Fibroblast of lung (primary cell): ENCODE measurements around the gene GRIN1. TPM values are rescaled to one million over a fixed set of nuclear protein-coding genes. Genes with fewer than 3 reads are reported as not detected.

ENCODE experiments used
- DNase-seq, 2 donors: peaks; one replicate each; pipeline versions ENCODE4 v3.0.0 to v3.0.0-alpha.2; 2010; ENCODE audit warnings: low read depth in 2 of 2
- H2AFZ ChIP-seq: 2 replicates; pipeline ENCODE4 v1.5.1; 2012; ENCODE audit warnings: low read length, control low read depth, inconsistent platforms
- H3K27ac ChIP-seq: 2 replicates; pipeline ENCODE4 v1.5.1; 2011; ENCODE audit warnings: low read length, control low read depth; ENCODE audit not compliant: insufficient read depth
- H3K27me3 ChIP-seq: 2 replicates; pipeline ENCODE4 v1.5.1; 2011; ENCODE audit warnings: mild to moderate bottlenecking, low read length; ENCODE audit not compliant: control insufficient read depth, insufficient read depth
- H3K36me3 ChIP-seq: 2 replicates; pipeline ENCODE4 v1.5.1; 2011; ENCODE audit warnings: low read length; ENCODE audit not compliant: control insufficient read depth, insufficient read depth
- H3K4me1 ChIP-seq: 2 replicates; pipeline ENCODE4 v1.5.1; 2011; ENCODE audit warnings: low read length; ENCODE audit not compliant: control insufficient read depth, insufficient read depth; ENCODE audit errors: extremely low read depth
- H3K4me2 ChIP-seq: 2 replicates; pipeline ENCODE4 v1.5.1; 2011; ENCODE audit warnings: low read length, control low read depth; ENCODE audit not compliant: insufficient read depth; ENCODE audit errors: extremely low read depth
- H3K4me3 ChIP-seq, 4 experiments: fragments of 200-600 bp in 1 of 4; sonication (generic) in 1 of 4; replicated peaks in 1 of 4; 2 replicates each; pipeline ENCODE4 v1.5.1; 2011 to 2016; ENCODE audit warnings: low read length in 4 of 4, low read depth in 3 of 4, mild to moderate bottlenecking in 3 of 4, control low read depth in 2 of 4, inconsistent platforms in 1 of 4, mixed read lengths in 1 of 4; ENCODE audit not compliant: insufficient read depth in 1 of 4; ENCODE audit errors: control extremely low read depth in 1 of 4
- H3K79me2 ChIP-seq: 2 replicates; pipeline ENCODE4 v1.5.1; 2012; ENCODE audit warnings: mild to moderate bottlenecking, low read length, inconsistent platforms; ENCODE audit not compliant: control insufficient read depth, insufficient read depth
- H3K9ac ChIP-seq: 2 replicates; pipeline ENCODE4 v1.5.1; 2011; ENCODE audit warnings: mild to moderate bottlenecking, low read length, control low read depth; ENCODE audit not compliant: insufficient read depth
- H3K9me3 ChIP-seq: 2 replicates; pipeline ENCODE4 v1.5.1; 2012; ENCODE audit warnings: low read depth, low read length; ENCODE audit not compliant: control insufficient read depth, insufficient read depth
- H4K20me1 ChIP-seq: 2 replicates; pipeline ENCODE4 v1.5.1; 2011; ENCODE audit warnings: low read length; ENCODE audit not compliant: control insufficient read depth, insufficient read depth; ENCODE audit errors: extremely low read depth
- EZH2 ChIP-seq: IDR thresholded peaks from 2 replicates; pipeline ENCODE4 v1.5.1; 2012; ENCODE audit warnings: low read length, control low read depth, mild to moderate bottlenecking; ENCODE audit errors: missing control alignments
- polyA plus RNA-seq, 2 donors: library from polyadenylated mRNA; depleted of rRNA in 1 of 2; stranded (reverse) in 1 of 2; unstranded in 1 of 2; fragments of >200 nt; gene quantifications; 2 replicates each; pipeline ENCODE4 v1.2.1, GENCODE V29; 2011 to 2012; ENCODE audit warnings: missing spikeins in 1 of 2
- total RNA-seq: library from RNA; depleted of rRNA; stranded (reverse); fragments of >200 nt; gene quantifications from 2 replicates; pipeline ENCODE4 v1.2.1, GENCODE V29; 2014
- TF ChIP-seq, protein P1 (sequence below), 2 donors: IDR thresholded peaks in 1 of 2; conservative IDR thresholded peaks in 1 of 2; 1 replicate in 1 of 2; 2 replicates in 1 of 2; pipeline ENCODE4 v1.5.1; 2011 to 2012; ENCODE audit warnings: low read length in 2 of 2, control low read depth in 1 of 2, inconsistent platforms in 1 of 2, low read depth in 1 of 2, mild to moderate bottlenecking in 1 of 2

GRIN1 gene
- total and polyA plus RNA-seq, 2 donors (not counting 1 experiment from before 2014, with no cell fraction given): under 0.01 to 0.08 TPM

DNA sequence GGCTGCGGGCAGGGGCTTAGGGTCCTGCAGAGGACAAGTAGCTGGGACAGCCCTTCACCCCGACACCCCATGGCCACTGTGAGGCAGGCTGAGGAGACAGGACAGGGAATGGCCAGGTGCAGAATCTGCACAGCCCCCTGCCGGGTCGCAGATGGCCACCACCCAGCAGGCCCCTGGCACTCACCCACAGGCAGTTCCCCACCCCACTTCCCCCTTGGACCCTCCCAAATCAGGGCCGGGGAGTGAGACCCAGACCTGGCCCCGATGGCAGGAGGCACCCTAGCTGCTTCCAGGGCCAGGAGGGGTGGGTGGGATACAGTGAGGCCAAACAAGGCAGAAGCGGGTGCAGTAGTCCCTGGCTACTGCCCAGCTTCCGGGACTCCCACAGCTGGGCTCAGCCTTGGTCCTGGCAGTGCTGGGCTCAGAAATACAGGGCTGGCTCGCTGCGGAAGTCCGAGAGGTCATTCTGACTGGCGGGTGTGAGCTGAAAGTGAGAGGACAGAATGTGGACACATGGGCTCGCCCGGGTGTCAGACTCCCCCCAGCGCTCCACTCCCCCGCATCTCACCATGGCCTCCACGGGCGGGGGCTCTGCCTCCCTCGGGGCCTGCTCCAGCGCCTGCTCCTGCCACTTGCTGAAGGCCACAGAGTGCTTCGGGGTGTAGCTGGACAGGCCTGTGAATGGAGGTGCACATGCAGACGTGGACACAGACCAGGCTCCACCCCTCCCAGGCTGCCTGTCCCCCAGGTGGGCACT, 52.9 kb downstream of the GRIN1 start:
- Histone ChIP-seq H3K79me2 (peaks cover 36% of the 10 kb centered on the region), H3K4me2 (no peak overlapping the region), H2AFZ (no peak overlapping the region), H3K27ac (no peak overlapping the region), H3K4me3 (no peak overlapping the region), H4K20me1 (no peaks in the 10 kb centered on the region), H3K27me3 (no peaks in the 10 kb centered on the region), H3K36me3 (peaks cover 15% of the 10 kb centered on the region), H3K9me3 (no peaks in the 10 kb centered on the region), H3K4me1 (peaks cover 17% of the 10 kb centered on the region), H3K9ac (no peak overlapping the region)
- TF ChIP-seq, protein P1, sequence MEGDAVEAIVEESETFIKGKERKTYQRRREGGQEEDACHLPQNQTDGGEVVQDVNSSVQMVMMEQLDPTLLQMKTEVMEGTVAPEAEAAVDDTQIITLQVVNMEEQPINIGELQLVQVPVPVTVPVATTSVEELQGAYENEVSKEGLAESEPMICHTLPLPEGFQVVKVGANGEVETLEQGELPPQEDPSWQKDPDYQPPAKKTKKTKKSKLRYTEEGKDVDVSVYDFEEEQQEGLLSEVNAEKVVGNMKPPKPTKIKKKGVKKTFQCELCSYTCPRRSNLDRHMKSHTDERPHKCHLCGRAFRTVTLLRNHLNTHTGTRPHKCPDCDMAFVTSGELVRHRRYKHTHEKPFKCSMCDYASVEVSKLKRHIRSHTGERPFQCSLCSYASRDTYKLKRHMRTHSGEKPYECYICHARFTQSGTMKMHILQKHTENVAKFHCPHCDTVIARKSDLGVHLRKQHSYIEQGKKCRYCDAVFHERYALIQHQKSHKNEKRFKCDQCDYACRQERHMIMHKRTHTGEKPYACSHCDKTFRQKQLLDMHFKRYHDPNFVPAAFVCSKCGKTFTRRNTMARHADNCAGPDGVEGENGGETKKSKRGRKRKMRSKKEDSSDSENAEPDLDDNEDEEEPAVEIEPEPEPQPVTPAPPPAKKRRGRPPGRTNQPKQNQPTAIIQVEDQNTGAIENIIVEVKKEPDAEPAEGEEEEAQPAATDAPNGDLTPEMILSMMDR (conservative IDR thresholded peaks at IDR 0.05 in 1 of 2, IDR thresholded peaks at IDR 0.05 in 1 of 2; ENCODE audit: low read depth in 1 of 2, low read length in 2 of 2): no peak
- no peak for TF ChIP-seq EZH2
- no peak for DNase-seq

DNA sequence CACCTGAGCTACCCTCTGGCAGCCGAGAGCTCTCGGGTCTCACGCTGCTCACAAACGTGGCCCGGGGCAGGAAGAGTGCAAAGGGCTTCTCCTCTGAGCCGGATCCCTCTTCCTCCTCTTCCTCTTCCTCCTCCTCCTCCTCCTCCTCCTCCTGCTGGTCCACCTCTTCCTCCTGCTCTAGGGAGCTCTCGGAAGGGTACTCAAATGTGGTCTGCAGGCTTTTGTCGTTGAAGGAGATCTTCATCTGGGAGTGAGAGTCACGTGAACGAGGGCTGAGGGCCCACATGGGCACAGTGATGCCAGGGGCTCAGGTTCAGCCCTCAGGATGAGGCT, 53.5 kb downstream of the GRIN1 start:
- Histone ChIP-seq H2AFZ (no peak overlapping the region), H3K4me1 (peaks cover 12% of the 10 kb centered on the region), H4K20me1 (no peaks in the 10 kb centered on the region), H3K4me3 (no peak overlapping the region), H3K9me3 (no peaks in the 10 kb centered on the region), H3K27ac (no peak overlapping the region), H3K79me2 (peaks cover 30% of the 10 kb centered on the region), H3K36me3 (peaks cover 15% of the 10 kb centered on the region), H3K9ac (no peak overlapping the region), H3K27me3 (no peaks in the 10 kb centered on the region), H3K4me2 (no peak overlapping the region)
- no peak for DNase-seq
- TF ChIP-seq, protein P1 (conservative IDR thresholded peaks at IDR 0.05 in 1 of 2, IDR thresholded peaks at IDR 0.05 in 1 of 2; ENCODE audit: low read depth in 1 of 2, low read length in 2 of 2): no peak
- no peak for TF ChIP-seq EZH2

DNA sequence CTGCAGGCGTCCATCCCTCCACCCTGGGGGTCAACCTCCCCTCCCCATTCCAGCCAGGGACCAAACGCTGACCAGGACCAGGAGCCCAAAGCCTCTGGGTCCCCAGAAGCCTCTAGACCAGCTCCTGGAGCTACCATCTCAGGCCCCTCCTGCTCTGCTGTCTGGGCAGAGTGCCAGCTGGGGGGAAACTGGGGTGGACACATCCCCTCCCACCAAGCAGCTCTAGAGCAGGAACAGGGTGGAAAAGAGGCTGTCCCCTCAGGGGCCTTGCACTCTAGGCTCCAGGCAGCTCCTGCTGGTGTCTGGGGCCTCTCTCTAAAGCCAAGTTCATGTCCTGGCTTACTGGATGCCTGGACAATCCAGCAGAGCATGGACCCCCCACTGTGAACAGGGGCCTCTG, 53.9 kb downstream of the GRIN1 start:
- H2AFZ ChIP-seq: no peak overlapping the region
- peaks cover 26% of the 10 kb centered on the region for H3K79me2 ChIP-seq
- no peaks in the 10 kb centered on the region for H3K27me3 ChIP-seq
- H3K27ac ChIP-seq: no peak overlapping the region
- TF ChIP-seq EZH2: no peak
- TF ChIP-seq, protein P1 (conservative IDR thresholded peaks at IDR 0.05 in 1 of 2, IDR thresholded peaks at IDR 0.05 in 1 of 2; ENCODE audit: low read depth in 1 of 2, low read length in 2 of 2): no peak
- no peak overlapping the region for H3K9ac ChIP-seq
- DNase-seq: no peak
- peaks cover 15% of the 10 kb centered on the region for H3K36me3 ChIP-seq
- H3K9me3 ChIP-seq: no peaks in the 10 kb centered on the region
- no peaks in the 10 kb centered on the region for H4K20me1 ChIP-seq
- H3K4me1 ChIP-seq: peaks cover 8% of the 10 kb centered on the region
- no peak overlapping the region for H3K4me3 ChIP-seq
- no peak overlapping the region for H3K4me2 ChIP-seq
